H54 (cell line): ENCODE results near the gene SLC39A11.
A peak's percentile ranks its signal among the peaks of the same experiment; 100 is the strongest.
"Not testable (repeated sequence)": the region's sequence is repeated elsewhere in the genome, so short reads cannot be mapped to it uniquely, and the experiment has no call there.

ENCODE experiments used
- DNase-seq: peaks from one replicate; pipeline ENCODE4 v3.0.0; 2011; ENCODE audit warnings: low spot score, mixed read lengths; ENCODE audit not compliant: insufficient read length
- FAIRE-seq: peaks from 3 replicates; lab custom pipeline; 2011; peaks lifted over from hg19 to GRCh38; lab: Jason Lieb, UNC
- POLR2A ChIP-seq: IDR thresholded peaks from 2 replicates; pipeline ENCODE4 v1.6.1; 2011; ENCODE audit warnings: low read depth, mild to moderate bottlenecking, low read length

SLC39A11 gene

DNA sequence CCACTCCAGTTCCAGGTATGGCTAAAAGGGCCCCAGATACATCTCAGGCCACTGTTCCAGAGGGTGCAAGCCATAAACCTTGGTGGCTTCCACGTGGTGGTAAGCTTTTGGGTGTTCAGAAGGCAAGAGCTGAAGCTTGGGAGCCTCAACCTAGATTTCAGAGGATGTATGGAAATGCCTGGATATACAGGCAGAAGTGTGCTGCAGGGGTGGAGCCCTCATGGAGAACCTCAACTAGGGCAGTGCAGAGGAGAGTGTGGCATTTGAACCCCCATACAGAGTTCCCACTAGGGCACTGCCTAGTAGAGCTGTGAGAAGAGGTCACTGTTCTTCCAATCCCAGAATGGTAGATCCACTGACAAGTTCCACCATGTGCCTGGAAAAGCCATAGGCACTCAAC, 267.3 kb downstream of the SLC39A11 start:
- DNase-seq (no peak), FAIRE-seq (no peak)
- no peak for TF ChIP-seq POLR2A

DNA sequence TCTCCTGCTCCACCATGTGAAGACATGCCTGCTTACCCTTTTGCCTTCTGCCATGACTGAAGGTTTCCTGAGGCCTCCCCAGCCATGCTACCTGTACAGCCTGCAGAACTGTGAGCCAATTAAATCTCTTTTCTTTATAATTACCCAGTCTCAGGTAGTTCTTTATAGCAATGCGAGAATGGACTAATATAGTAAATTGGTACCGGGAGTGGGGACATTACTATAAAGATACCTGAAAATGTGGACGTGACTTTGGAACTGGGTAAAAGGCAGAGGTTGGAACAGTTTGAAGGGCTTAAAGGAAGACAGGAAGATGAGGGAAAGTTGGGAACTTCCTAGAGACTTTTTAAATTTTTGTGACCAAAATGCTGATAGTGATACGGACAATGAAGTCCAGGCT, 268.2 kb downstream of the SLC39A11 start:
- not testable (repeated sequence) for FAIRE-seq, DNase-seq

DNA sequence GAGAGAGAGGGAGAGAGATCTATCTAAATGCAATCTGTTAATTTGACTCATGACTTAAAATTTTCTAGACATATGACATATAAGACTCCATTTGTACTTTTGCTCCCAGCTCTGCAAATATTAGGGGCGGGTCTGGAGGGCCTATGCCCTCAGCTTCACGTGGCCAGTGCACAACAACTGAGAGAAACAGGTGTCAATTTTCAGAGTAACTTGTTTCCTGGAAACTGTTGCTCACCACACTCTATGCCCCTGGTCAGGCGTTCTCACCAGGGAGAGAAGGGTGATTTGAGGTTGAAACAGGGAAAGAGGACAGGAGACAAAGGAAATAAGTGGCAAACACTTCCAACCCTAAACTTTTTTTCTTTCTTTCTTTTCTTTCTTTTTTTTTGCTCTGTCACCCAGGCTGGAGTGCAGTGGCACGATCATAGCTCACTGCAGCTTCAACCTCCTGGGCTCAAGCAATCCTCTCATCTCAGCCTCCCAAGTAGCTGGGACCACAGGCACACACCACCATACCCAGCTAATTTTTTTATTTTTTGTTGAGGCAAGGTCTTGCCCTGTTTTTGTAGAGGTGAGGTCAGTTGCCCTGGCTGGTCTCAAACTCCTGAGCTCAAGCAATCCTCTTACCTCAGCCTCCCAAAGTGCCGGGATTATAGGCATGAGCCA, 270.0 kb downstream of the SLC39A11 start:
- no peak for TF ChIP-seq POLR2A
- no peak for DNase-seq

DNA sequence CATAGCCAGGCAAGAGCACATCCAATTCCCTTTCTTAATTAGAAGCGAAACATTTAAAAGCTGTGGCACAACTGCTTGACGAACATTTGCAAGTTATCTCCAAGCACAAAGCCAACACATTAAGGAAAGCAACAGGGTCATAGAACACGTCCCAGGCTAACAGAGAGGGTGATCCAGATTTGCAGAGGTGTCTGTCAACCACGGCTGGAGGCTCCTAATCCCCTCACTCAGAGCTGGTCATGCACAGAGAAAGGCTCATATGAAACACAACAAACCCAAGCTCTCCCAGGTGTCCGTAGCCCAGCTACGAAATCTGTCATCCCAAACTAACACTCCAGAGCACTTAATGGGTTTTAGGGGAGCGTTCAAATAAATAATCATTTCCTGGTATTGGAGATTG, 276.1 kb downstream of the SLC39A11 start:
- no peak for DNase-seq
- FAIRE-seq: no peak
- TF ChIP-seq POLR2A: no peak

More for the DNA sequence above, 270.0 kb downstream of the SLC39A11 start:
- FAIRE-seq: no peak

DNA sequence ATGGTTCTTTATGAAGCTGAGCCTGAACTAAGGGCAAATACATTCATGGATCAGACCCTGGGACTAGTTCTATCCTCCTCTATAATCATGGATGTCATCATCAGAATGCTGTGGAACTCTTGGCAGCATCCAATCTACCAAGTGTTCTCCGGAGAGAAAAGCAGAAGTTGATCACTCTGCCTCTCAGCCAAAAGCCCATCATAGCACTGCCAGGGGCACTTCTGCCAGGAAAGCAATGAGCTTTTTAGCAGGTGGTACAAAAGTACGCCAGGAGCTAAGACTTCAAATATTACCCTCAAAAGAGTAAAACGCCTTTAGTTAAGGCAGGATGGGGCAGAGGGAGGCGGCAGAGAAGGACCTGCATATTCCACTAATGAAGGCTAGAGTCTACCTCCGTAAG, 279.0 kb downstream of the SLC39A11 start:
- TF ChIP-seq POLR2A: no peak
- FAIRE-seq: no peak
- DNase-seq: no peak

DNA sequence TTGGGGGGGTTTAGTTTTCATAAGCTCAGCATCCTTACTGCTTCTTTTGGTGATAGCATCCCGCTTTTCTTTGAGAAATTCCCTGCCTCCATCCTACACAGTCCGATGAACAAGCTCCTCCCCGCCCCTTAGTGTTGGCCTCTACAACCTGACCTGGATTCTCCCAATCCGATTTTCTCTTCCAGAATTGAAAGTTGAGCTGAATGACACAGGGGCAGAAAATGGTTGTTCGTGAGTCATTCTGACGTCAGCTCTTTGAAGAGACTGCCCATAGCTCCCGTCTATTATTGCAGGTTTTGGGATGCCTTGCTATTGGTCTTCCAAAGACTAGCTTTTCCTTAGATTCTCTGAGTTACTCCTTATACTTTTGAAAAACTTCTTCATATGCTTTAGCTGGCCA, 279.7 kb downstream of the SLC39A11 start:
- DNase-seq (peak; percentile 68), FAIRE-seq (peak; percentile 95)
- TF ChIP-seq POLR2A: no peak

DNA sequence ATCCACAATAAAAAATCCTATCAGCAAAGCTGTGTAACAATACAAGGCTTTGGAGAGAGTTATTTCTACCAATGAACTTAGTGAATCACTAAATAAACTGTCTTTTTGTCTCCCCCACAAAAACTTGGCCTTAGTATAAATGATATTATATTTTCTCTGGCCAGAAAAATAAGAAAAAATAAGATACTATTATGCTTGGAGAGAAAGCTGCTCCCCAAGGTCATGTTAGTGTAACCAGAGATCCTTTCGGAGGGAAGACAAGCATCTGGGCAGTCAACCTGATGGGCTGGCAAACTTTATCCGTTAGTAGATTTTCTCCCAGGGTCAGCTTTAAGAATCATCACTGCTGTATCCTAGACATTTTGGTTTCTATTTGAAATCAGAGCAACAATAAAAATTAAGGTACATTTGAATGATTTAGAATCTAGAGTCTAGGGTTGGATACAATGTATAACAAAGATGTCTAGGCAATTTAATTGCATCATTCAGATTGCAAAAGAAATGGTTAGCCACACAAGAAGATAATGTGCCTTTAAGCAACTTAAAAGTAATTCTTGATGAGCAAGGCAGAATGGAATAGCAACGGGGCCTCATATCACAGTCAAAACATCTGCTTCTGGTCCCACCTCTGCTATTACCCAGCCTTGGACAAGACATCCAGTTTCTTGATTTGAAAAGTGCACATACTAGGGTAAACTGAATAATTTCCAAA, 280.4 kb downstream of the SLC39A11 start:
- DNase-seq: no peak
- FAIRE-seq: no peak
- TF ChIP-seq POLR2A: no peak

DNA sequence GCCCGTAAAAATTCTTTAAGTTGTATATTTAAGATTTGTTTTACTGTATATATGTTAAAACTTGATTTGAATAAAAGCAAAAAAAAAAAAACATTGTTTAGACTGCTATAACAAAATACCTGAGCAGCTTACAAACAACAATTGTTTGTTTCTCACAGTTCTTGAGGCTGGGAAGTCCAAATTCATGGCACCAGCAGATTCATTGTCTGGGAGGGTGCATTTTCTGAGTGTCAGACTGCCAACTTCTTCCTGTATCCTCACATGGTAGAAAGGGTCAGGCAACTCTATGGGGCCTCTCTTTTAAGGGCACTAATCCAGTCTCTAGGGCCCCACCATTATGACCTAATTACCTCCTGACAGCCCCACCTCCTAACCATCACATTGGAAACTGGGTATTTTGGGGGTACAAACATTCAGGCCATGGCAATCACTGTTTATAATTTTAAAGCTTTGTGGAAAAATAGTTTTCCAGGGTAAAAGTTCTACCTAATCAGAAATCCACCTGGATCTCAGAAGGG, 281.4 kb downstream of the SLC39A11 start:
- DNase-seq (no peak), FAIRE-seq (no peak)
- no peak for TF ChIP-seq POLR2A

DNA sequence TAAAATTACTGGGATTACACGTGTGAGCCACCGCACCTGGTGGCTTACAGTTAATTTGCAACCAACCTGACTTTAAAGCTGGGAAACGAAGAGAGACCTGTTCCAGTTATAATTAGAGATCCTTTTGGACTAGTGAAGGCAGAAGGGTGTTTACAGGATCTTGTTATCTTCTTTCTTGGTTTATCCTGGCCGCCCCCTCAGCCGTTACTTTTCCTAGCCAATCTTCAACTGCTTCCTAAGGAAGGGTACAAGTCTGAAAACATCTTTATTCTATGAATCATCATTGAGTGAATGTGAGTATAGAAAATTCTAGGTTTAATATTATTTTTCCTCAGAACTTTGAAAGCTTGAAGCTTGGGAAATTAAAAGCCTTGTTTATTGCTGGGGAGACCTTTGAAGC, 286.5 kb downstream of the SLC39A11 start:
- DNase-seq (no peak), FAIRE-seq (no peak)
- TF ChIP-seq POLR2A: no peak

DNA sequence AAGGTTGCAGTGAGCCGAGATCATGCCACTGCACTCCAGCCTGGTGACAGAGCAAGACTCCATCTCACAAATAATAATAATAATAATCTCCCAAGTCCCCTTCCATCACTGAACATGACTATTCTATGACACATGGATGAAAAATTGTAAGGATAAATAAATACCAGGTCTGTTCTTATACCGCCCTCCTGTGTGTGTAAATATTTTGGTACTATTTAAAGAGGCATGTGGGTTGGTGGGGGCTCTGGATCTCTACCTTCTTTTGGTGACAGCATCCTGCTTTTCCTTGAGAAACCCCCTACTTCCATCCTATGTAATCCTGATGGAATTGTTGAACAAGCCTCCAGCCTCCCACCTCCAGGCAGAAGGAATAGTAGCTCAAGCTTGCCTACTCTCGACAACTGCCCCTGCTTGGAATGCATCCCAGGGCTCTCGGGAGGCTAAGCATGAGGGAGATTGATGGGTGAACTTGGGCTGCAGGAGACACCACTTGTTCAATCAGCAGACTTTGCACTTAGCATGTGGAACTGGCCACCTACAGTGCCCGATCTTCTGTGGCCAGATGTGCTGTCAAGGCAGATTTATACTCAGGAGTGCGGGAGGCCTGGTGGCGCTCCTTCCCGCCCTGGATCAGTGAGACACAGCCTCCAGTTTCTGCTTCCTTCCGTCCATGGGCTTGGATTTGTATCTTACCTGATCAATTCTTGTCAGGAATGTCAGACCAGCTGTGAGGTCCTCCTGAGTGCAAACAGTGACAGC, 287.4 kb downstream of the SLC39A11 start:
- no peak for TF ChIP-seq POLR2A
- FAIRE-seq (no peak), DNase-seq (no peak)

DNA sequence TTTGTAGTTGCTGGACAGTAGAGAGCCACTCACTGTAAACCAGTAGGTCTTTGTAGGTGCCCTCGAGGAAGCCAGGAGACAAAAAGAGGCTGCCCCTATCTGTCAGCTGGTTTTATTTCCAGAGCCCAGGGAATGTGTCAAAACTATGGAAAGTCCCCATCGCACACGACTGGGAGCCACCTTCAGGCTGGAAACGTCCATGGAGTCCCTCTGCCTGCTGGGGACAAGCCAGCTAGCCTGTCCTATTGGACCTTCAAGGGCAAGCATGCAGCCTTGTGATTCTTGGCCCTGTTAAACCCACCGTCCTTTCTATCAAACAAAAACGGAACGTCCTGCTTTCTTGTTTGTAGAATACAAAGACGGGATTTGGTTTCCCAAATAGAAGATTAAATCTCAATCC, 289.8 kb downstream of the SLC39A11 start:
- FAIRE-seq: no peak
- no peak for DNase-seq
- TF ChIP-seq POLR2A: no peak

DNA sequence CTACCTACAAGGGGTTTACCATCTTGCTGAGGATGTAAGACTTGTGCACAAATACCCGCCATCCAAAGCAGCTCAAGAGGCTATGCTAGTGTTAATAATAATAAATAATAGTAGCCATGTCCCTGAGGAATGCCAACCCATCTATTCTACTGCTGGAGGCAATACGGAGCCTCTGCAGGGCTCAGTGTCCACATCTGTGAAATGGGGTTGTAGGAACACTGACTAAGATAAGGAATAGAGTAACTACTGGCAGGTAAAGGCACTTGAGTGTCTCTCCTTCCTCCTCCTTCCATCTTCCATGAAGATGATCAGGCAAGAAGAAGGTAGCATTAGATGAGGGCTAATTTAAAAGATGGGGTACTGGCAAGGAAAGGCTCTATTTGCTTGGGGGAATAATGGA, 295.3 kb downstream of the SLC39A11 start:
- DNase-seq (no peak), FAIRE-seq (no peak)
- TF ChIP-seq POLR2A: no peak

DNA sequence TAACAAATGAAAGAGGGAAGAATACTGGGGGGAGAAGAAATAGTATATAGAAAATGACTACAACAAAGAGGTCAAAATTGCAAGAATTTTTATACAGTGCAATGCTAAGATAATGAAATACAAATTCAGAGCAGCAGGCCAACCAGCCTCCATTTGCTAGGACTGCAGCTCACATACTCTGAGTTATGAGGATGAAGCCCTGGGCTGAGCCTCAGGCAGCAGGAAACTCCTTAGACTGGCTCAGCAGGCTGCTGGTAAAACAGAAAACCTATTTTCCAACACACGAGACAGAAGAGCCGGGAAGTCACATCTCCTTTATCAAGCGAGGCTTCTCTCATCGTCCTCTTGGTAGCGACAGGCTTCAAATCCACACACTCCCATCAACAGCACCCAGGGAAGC, 296.5 kb downstream of the SLC39A11 start:
- TF ChIP-seq POLR2A: no peak
- no peak for FAIRE-seq

DNA sequence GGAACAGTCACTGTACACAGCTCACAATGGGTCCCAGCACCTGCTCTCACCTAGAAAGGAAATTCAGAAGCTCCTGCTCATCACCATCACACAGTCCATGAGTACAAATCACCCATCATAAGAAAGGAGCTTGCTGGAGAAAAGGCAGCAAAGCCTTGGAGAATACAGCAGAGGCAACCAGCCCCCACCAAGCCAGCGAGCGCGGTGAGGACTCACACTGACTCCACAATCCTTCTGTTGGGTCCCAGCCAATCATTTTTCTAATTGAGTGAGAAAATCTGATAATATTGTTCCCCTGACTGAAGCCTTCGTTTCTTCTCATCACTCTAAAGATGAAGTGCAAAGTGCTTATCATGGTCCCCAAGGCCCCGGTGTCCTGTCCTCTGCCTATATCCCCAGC, 298.3 kb downstream of the SLC39A11 start:
- no peak for DNase-seq
- no peak for FAIRE-seq
- TF ChIP-seq POLR2A: no peak

More for the DNA sequence above, 296.5 kb downstream of the SLC39A11 start:
- no peak for DNase-seq

DNA sequence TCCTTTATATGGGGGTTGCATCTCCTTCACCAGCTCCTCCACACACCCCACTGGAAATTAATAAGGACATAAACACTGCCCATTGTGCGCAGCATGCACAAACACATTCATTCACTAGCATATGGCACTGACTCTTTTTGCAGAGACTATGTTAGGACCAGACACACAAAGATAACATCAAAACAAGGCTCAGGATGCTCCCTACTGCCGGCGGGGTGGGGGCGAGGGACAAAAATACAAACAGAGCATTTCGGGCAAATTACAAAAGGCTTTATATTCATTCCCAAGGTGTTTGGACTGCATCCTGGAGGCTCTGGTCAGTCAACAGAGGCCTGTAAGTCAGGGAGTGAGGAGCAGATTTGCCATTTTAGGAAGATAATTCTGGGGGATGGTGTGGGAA, 299.7 kb downstream of the SLC39A11 start:
- no peak for TF ChIP-seq POLR2A
- no peak for DNase-seq
- FAIRE-seq: no peak
